ENCODE measurements around the gene CLK3.

DNA sequence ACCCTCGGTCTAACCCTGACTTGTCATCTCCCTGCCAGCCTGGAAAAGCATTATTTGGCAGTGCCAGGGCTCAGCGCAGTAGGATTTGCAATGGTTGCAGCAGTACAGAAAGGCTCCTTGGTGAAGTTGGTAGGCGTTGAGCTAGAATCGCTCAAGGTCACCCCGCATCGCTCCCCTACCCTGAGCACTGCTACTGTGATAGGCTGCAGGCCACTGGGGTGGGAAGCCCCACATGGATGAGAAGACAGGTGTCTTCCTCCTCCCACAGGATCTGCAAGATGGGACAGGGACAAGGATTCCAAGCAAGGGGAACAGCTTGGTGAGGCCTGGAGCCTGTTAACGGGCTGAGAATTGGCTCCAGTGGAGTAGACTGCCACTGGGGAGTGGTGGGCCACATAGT lies 10.7 kb downstream of the CLK3 start:
- TF ChIP-seq YY1 (IDR thresholded peaks at IDR 0.05; ENCODE audit: insufficient read depth, insufficient read length) (no peak), ZNF274 (IDR thresholded peaks at IDR 0.05; ENCODE audit: low read depth, low read length) (no peak)

All from NT2/D1 (cell line).